ENCODE data around the gene XCR1.
A peak's percentile ranks its signal among the peaks of the same experiment; 100 is the strongest.
"Not testable (repeated sequence)": the region's sequence is repeated elsewhere in the genome, so short reads cannot be mapped to it uniquely, and the experiment has no call there.

The XCR1 gene

DNA sequence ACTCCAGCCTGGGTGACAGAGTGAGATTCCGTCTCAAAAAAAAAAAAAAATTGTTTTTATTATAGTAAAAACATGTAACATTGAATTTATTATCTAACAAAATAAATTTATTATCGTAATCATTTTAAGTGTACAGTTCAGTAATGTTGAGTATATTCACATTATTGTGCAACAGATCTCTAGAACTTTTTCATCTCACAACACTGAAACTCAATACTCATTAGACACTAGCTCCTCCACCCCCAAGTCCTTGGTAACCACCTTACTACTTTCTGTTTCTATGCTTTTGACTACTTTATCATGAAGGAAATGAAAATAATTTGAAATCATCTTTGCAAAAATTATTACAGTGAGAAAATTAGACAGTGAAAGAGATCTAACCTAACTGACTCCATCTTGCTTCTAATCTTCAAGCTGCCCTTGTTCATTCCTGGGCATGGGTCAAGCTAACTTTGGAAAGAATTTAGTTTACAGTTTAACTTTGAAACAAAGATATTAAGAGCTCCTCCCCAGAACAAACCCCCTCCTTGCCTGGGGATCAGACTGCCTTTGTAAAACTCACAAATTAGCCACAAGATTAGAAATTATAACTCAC, 16.7 kb downstream of the XCR1 start:
- Histone ChIP-seq H3K4me1 (ENCODE audit: control insufficient read depth in 2 of 2, insufficient read depth in 2 of 2, low read length in 2 of 2) (peaks cover 0 to 7% of the 10 kb centered on the region in 2 donors), H3K27me3 (ENCODE audit: control insufficient read depth in 2 of 2, insufficient read depth in 2 of 2, low read length in 2 of 2) (no peaks in the 10 kb centered on the region), H3K36me3 (ENCODE audit: control insufficient read depth in 2 of 2, insufficient read depth in 2 of 2, low read length in 2 of 2) (no peaks in the 10 kb centered on the region), H3K9ac (ENCODE audit: low read depth in 1 of 2, low read length in 2 of 2) (no peak overlapping the region), H3K27ac (ENCODE audit: low read depth in 2 of 2, low read length in 2 of 2) (no peak overlapping the region), H3K4me3 (ENCODE audit: low read length in 2 of 2) (no peak overlapping the region), H3K9me3 (ENCODE audit: control insufficient read depth in 2 of 2, low read length in 2 of 2) (no peaks in the 10 kb centered on the region)

GRCh38 chr3:46008058-46008457, 19.2 kb downstream of the XCR1 start:
- Histone ChIP-seq H3K9ac (ENCODE audit: low read depth in 1 of 2, low read length in 2 of 2) (no peak overlapping the region), H3K27ac (ENCODE audit: low read depth in 2 of 2, low read length in 2 of 2) (no peak overlapping the region), H3K4me3 (ENCODE audit: low read length in 2 of 2) (no peak overlapping the region), H3K4me1 (ENCODE audit: control insufficient read depth in 2 of 2, insufficient read depth in 2 of 2, low read length in 2 of 2) (peaks cover 0 to 7% of the 10 kb centered on the region in 2 donors), H3K36me3 (ENCODE audit: control insufficient read depth in 2 of 2, insufficient read depth in 2 of 2, low read length in 2 of 2) (no peaks in the 10 kb centered on the region), H3K27me3 (ENCODE audit: control insufficient read depth in 2 of 2, insufficient read depth in 2 of 2, low read length in 2 of 2) (no peaks in the 10 kb centered on the region), H3K9me3 (ENCODE audit: control insufficient read depth in 2 of 2, low read length in 2 of 2) (no peaks in the 10 kb centered on the region)

DNA sequence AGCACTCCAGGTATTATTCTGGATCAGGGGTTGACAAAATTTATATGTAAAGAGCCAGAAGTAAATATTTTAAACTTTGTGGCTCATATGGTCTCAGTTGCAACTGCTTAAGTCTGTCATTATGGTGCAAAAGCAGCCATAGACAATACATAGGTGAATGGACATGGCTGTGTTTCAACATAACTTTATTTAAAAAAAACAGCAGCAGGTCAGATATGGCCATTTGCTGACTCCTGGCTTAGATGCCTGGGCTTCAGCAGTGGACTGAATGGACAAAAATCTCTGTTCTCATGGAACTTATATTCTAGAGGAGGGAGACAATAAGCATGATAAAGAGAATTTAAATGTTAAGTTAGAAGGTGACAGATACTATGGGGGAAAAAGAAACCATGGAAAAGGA, 20.0 kb downstream of the XCR1 start:
- H3K4me1 ChIP-seq (ENCODE audit: control insufficient read depth in 2 of 2, insufficient read depth in 2 of 2, low read length in 2 of 2): peaks cover 0 to 7% of the 10 kb centered on the region in 2 donors
- no peaks in the 10 kb centered on the region for H3K27me3 ChIP-seq (ENCODE audit: control insufficient read depth in 2 of 2, insufficient read depth in 2 of 2, low read length in 2 of 2)
- no peaks in the 10 kb centered on the region for H3K36me3 ChIP-seq (ENCODE audit: control insufficient read depth in 2 of 2, insufficient read depth in 2 of 2, low read length in 2 of 2)
- no peak overlapping the region for H3K9ac ChIP-seq (ENCODE audit: low read depth in 1 of 2, low read length in 2 of 2)
- H3K27ac ChIP-seq (ENCODE audit: low read depth in 2 of 2, low read length in 2 of 2): peak overlapping the region in 1 of 2 donors; percentile 52
- H3K4me3 ChIP-seq (ENCODE audit: low read length in 2 of 2): no peak overlapping the region
- no peaks in the 10 kb centered on the region for H3K9me3 ChIP-seq (ENCODE audit: control insufficient read depth in 2 of 2, low read length in 2 of 2)

GRCh38 chr3:46006238-46007032, 20.8 kb downstream of the XCR1 start:
- Histone ChIP-seq H3K27me3 (ENCODE audit: control insufficient read depth in 2 of 2, insufficient read depth in 2 of 2, low read length in 2 of 2) (no peaks in the 10 kb centered on the region), H3K4me1 (ENCODE audit: control insufficient read depth in 2 of 2, insufficient read depth in 2 of 2, low read length in 2 of 2) (peaks cover 0 to 7% of the 10 kb centered on the region in 2 donors), H3K9me3 (ENCODE audit: control insufficient read depth in 2 of 2, low read length in 2 of 2) (no peaks in the 10 kb centered on the region), H3K4me3 (ENCODE audit: low read length in 2 of 2) (no peak overlapping the region), H3K36me3 (ENCODE audit: control insufficient read depth in 2 of 2, insufficient read depth in 2 of 2, low read length in 2 of 2) (no peaks in the 10 kb centered on the region), H3K9ac (ENCODE audit: low read depth in 1 of 2, low read length in 2 of 2) (no peak overlapping the region), H3K27ac (ENCODE audit: low read depth in 2 of 2, low read length in 2 of 2) (peak overlapping the region; percentile 43 to 52)

DNA sequence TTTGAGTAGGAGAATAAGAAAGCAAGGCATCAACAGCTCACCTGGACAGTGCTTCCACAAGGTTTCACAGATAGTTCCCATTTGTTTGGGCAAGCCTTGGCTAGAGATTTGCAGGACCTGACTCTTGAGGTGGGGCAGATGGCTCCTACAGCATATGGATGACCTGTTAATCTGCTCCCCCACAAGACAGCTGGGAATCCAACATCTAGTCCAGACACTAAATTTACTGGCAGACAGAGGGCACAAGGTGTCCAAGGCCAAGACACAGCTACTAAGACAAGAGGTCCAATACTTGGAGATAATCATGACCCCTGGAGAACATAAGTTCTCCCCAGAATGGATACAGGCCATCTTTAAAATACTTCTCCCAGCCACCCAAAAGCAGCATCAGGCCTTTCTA, 23.6 kb downstream of the XCR1 start:
- not testable (repeated sequence) for H3K9ac ChIP-seq (ENCODE audit: low read depth in 1 of 2, low read length in 2 of 2); H3K36me3 ChIP-seq (ENCODE audit: control insufficient read depth in 2 of 2, insufficient read depth in 2 of 2, low read length in 2 of 2); H3K9me3 ChIP-seq (ENCODE audit: control insufficient read depth in 2 of 2, low read length in 2 of 2); H3K4me1 ChIP-seq (ENCODE audit: control insufficient read depth in 2 of 2, insufficient read depth in 2 of 2, low read length in 2 of 2); H3K4me3 ChIP-seq (ENCODE audit: low read length in 2 of 2); H3K27me3 ChIP-seq (ENCODE audit: control insufficient read depth in 2 of 2, insufficient read depth in 2 of 2, low read length in 2 of 2); H3K27ac ChIP-seq (ENCODE audit: low read depth in 2 of 2, low read length in 2 of 2)

GRCh38 chr3:46001178-46001577, 26.1 kb downstream of the XCR1 start:
- H3K4me3 ChIP-seq (ENCODE audit: low read length in 2 of 2): no peak overlapping the region
- no peak overlapping the region for H3K27ac ChIP-seq (ENCODE audit: low read depth in 2 of 2, low read length in 2 of 2)
- H3K27me3 ChIP-seq (ENCODE audit: control insufficient read depth in 2 of 2, insufficient read depth in 2 of 2, low read length in 2 of 2): no peaks in the 10 kb centered on the region
- no peaks in the 10 kb centered on the region for H3K9me3 ChIP-seq (ENCODE audit: control insufficient read depth in 2 of 2, low read length in 2 of 2)
- no peaks in the 10 kb centered on the region for H3K36me3 ChIP-seq (ENCODE audit: control insufficient read depth in 2 of 2, insufficient read depth in 2 of 2, low read length in 2 of 2)
- no peak overlapping the region for H3K9ac ChIP-seq (ENCODE audit: low read depth in 1 of 2, low read length in 2 of 2)
- peaks cover 0 to 3% of the 10 kb centered on the region in 2 donors for H3K4me1 ChIP-seq (ENCODE audit: control insufficient read depth in 2 of 2, insufficient read depth in 2 of 2, low read length in 2 of 2)

DNA sequence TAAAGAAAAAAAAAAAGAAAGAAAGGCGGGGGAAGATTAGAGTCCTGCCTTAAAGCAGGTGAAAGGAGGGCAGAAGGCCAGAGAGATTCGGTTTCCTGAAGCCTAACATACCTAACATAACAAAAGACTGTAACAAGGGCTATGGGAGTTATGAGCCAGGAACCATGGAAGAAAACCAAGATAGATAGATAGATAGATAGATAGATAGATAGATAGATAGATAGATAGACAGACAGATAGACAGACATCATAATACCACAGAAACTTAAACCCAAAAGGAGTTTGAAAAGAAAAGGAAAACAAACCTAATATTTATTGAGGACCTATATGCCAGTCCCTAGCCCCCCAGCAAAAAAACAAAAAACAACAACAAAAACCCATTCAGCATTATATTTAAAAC, 29.3 kb downstream of the XCR1 start:
- Histone ChIP-seq H3K9me3 (ENCODE audit: control insufficient read depth in 2 of 2, low read length in 2 of 2) (no peaks in the 10 kb centered on the region), H3K4me3 (ENCODE audit: low read length in 2 of 2) (no peak overlapping the region)

DNA sequence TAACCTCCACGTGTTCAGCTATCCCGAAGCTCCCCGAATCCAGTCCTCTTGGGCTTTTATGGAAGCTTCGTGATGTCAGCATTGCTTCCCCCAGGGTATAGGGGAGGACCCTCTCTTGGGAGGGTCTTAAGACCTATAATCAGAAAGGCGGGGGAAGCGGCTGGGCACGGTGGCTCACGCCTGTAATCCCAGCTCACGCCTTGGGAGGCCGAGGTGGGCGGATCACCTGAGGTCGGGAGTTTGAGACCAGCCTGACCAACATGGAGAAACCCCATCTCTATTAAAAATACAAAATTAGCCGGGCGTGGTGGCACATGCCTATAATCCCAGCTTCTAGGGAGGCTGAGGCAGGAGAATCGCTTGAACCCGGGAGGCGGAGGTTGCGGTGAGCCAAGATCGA, 29.8 kb downstream of the XCR1 start:
- not testable (repeated sequence) for H3K27ac ChIP-seq (ENCODE audit: low read depth in 2 of 2, low read length in 2 of 2); H3K4me1 ChIP-seq (ENCODE audit: control insufficient read depth in 2 of 2, insufficient read depth in 2 of 2, low read length in 2 of 2); H3K27me3 ChIP-seq (ENCODE audit: control insufficient read depth in 2 of 2, insufficient read depth in 2 of 2, low read length in 2 of 2); H3K4me3 ChIP-seq (ENCODE audit: low read length in 2 of 2); H3K9ac ChIP-seq (ENCODE audit: low read depth in 1 of 2, low read length in 2 of 2); H3K9me3 ChIP-seq (ENCODE audit: control insufficient read depth in 2 of 2, low read length in 2 of 2); H3K36me3 ChIP-seq (ENCODE audit: control insufficient read depth in 2 of 2, insufficient read depth in 2 of 2, low read length in 2 of 2)

More for the DNA sequence above, 29.3 kb downstream of the XCR1 start:
- Histone ChIP-seq H3K36me3 (ENCODE audit: control insufficient read depth in 2 of 2, insufficient read depth in 2 of 2, low read length in 2 of 2) (no peaks in the 10 kb centered on the region), H3K4me1 (ENCODE audit: control insufficient read depth in 2 of 2, insufficient read depth in 2 of 2, low read length in 2 of 2) (peaks cover 0 to 3% of the 10 kb centered on the region in 2 donors), H3K27me3 (ENCODE audit: control insufficient read depth in 2 of 2, insufficient read depth in 2 of 2, low read length in 2 of 2) (no peaks in the 10 kb centered on the region), H3K9ac (ENCODE audit: low read depth in 1 of 2, low read length in 2 of 2) (no peak overlapping the region), H3K27ac (ENCODE audit: low read depth in 2 of 2, low read length in 2 of 2) (no peak overlapping the region)

GRCh38 chr3:45995236-45996192, 31.8 kb downstream of the XCR1 start, which contains the start of gene FYCO1:
Gene FYCO1, minus strand, starts transcription at chr3:45995824. Its CDS starts 10,914 bp downstream, at chr3:45984910.
- Histone ChIP-seq H3K36me3 (ENCODE audit: control insufficient read depth in 2 of 2, insufficient read depth in 2 of 2, low read length in 2 of 2) (no peaks in the 10 kb centered on the region), H3K9me3 (ENCODE audit: control insufficient read depth in 2 of 2, low read length in 2 of 2) (no peaks in the 10 kb centered on the region), H3K27me3 (ENCODE audit: control insufficient read depth in 2 of 2, insufficient read depth in 2 of 2, low read length in 2 of 2) (no peaks in the 10 kb centered on the region), H3K27ac (ENCODE audit: low read depth in 2 of 2, low read length in 2 of 2) (peak within 1 kb of the TSS; percentile 85 to 87), H3K4me3 (ENCODE audit: low read length in 2 of 2) (peak within 1 kb of the TSS; percentile 89), H3K4me1 (ENCODE audit: control insufficient read depth in 2 of 2, insufficient read depth in 2 of 2, low read length in 2 of 2) (peaks cover 0 to 9% of the 10 kb centered on the region in 2 donors), H3K9ac (ENCODE audit: low read depth in 1 of 2, low read length in 2 of 2) (peak within 1 kb of the TSS; percentile 92 to 96)
